WERI-Rb-1 (cell line): ENCODE measurements around the gene SOWAHC.

Source experiments
- DNase-seq: peaks from one replicate; pipeline ENCODE4 v3.0.0-alpha.2; 2020
- H3K27ac ChIP-seq: fragments of 250-450 bp; sonication (Bioruptor Pico); 2 replicates; pipeline ENCODE4 v1.5.1; 2020; ENCODE audit warnings: mild to moderate bottlenecking, moderate library complexity
- H3K27me3 ChIP-seq: fragments of 250-450 bp; sonication (Bioruptor Pico); 2 replicates; pipeline ENCODE4 v1.5.1; 2021; ENCODE audit warnings: mild to moderate bottlenecking, low read depth, moderate library complexity; ENCODE audit not compliant: insufficient read depth, severe bottlenecking
- H3K36me3 ChIP-seq: fragments of 250-450 bp; sonication (Bioruptor Pico); 2 replicates; pipeline ENCODE4 v1.5.1; 2020; ENCODE audit warnings: mild to moderate bottlenecking, moderate library complexity
- H3K4me3 ChIP-seq: 2 replicates; pipeline ENCODE4 v1.5.1; 2011; ENCODE audit warnings: low read depth, mild to moderate bottlenecking, control low read depth, low read length
- H3K9me3 ChIP-seq: fragments of 250-450 bp; sonication (Bioruptor Pico); 2 replicates; pipeline ENCODE4 v1.5.1; 2021; ENCODE audit warnings: mild to moderate bottlenecking, moderate library complexity; ENCODE audit not compliant: severe bottlenecking
- TF ChIP-seq, protein P1 (sequence below): IDR thresholded peaks from 2 replicates; pipeline ENCODE4 v1.5.1; 2011; ENCODE audit warnings: low read depth, mild to moderate bottlenecking, control low read depth, inconsistent platforms, low read length

Gene SOWAHC

DNA sequence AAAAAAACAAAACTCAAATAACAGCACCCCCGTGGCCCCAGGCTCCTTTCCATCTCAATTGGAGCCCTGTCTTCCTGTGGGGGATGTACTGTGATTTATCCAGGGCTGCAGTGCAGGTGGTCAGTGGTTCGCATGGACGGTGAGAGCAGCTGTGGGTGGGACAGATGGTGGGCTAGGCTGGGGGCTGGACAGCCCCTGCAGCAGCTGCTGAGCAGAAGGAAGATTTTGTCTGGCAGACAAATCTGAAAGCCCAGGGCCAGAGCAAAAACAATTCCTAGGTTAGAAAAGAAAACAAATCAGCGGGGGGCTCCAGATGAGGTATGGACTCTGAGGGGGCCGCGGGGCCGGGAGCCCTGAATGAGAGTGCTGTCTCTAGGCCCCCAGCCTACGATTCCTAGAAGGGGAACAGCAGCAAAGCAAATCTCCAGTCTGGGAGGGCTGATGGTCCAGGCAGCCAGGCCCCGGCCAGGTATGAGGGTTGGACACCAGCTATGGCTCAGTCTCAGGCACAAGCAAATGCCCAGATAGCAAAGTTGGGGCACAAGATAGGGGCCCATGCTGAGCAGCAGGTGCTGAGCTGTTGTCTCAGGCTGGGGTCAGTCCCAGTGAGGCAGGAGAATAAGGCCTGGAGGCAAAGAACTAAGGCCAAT is 45.4 kb downstream of the SOWAHC start:
- Histone ChIP-seq H3K27me3 (no peaks in the 10 kb centered on the region), H3K4me3 (no peak overlapping the region), H3K9me3 (no peaks in the 10 kb centered on the region), H3K36me3 (no peaks in the 10 kb centered on the region), H3K27ac (no peak overlapping the region)
- TF ChIP-seq, protein P1, sequence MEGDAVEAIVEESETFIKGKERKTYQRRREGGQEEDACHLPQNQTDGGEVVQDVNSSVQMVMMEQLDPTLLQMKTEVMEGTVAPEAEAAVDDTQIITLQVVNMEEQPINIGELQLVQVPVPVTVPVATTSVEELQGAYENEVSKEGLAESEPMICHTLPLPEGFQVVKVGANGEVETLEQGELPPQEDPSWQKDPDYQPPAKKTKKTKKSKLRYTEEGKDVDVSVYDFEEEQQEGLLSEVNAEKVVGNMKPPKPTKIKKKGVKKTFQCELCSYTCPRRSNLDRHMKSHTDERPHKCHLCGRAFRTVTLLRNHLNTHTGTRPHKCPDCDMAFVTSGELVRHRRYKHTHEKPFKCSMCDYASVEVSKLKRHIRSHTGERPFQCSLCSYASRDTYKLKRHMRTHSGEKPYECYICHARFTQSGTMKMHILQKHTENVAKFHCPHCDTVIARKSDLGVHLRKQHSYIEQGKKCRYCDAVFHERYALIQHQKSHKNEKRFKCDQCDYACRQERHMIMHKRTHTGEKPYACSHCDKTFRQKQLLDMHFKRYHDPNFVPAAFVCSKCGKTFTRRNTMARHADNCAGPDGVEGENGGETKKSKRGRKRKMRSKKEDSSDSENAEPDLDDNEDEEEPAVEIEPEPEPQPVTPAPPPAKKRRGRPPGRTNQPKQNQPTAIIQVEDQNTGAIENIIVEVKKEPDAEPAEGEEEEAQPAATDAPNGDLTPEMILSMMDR = no peak
- peak; percentile 30 for DNase-seq

DNA sequence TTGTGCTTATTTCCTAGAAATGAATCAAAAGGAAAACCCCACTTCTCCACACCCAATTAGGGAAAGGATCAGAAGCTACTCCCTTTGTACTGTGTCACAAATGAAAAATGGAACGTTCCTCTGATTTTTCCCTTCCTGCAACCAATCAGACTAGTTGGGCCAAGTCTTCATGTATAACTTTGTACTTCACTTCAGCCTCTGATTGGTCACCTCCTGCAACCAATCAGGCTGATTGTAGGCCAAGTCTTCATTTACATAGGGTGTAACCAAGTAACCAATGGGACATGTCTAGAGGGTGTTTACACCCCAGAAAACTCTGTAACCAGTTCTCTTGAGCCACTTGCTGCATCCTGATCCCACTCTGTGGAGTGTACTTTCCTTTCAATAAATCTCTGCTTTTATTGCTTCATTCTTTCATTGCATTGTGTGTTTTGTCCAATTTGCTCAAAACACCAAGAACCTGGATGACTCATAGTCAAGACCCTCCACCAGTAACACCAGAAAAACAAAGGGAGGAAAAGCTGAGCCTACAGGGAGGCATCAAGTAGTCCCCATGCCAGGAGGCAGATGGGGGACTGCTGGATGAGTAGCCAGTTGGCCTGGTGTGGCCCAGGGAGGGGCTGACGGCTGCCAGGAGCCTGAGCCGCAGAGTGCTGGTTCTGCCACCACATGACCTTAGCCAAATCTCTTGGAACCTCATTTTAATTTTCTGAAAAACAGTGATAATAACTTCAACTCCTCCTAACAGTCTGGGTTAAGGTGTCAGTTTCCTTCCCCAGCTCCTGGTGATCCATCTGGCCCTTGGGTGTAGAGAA is 46.1 kb downstream of the SOWAHC start:
- Histone ChIP-seq H3K9me3 (no peaks in the 10 kb centered on the region), H3K27ac (no peak overlapping the region), H3K36me3 (no peaks in the 10 kb centered on the region), H3K27me3 (no peaks in the 10 kb centered on the region), H3K4me3 (no peak overlapping the region)
- TF ChIP-seq, protein P1 = no peak
- no peak for DNase-seq

DNA sequence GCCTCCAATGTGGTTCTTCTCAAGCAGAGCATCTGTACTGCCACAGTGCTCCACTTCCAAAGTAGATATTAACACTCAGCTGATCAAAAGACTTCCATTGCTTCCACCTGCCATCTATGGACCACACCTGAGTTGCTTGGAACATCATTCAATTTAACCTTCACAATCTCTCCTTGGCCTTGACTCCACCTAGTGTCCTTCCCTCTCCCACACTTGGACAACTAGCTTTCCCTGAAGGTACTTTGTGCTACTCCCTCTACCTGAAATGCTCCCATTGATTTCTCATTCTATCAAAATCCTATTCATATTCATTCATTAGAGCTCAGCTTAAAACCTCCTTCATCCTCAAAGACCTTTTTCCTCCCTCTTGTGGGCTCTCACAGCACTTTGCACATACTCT is 48.7 kb downstream of the SOWAHC start:
- no peak overlapping the region for H3K27ac ChIP-seq
- H3K4me3 ChIP-seq = no peak overlapping the region
- H3K27me3 ChIP-seq = no peaks in the 10 kb centered on the region
- no peaks in the 10 kb centered on the region for H3K36me3 ChIP-seq
- DNase-seq = no peak
- TF ChIP-seq, protein P1 = no peak
- no peaks in the 10 kb centered on the region for H3K9me3 ChIP-seq

- H3K4me3 ChIP-seq = no peak overlapping the region
- H3K36me3 ChIP-seq = no peaks in the 10 kb centered on the region
- DNase-seq = no peak
- TF ChIP-seq, protein P1 = no peak
- no peaks in the 10 kb centered on the region for H3K9me3 ChIP-seq
- no peaks in the 10 kb centered on the region for H3K27me3 ChIP-seq
- no peak overlapping the region for H3K27ac ChIP-seq
These were observed 49.6 kb downstream of the SOWAHC start for GRCh38 chr2:109663721-109664120.

- Histone ChIP-seq H3K36me3 (no peaks in the 10 kb centered on the region), H3K9me3 (no peaks in the 10 kb centered on the region), H3K4me3 (no peak overlapping the region), H3K27me3 (no peaks in the 10 kb centered on the region), H3K27ac (no peak overlapping the region)
- DNase-seq = no peak
- TF ChIP-seq, protein P1 = no peak
These were observed 52.3 kb downstream of the SOWAHC start for GRCh38 chr2:109666466-109666865.
